H1 (cell line): ENCODE data around the gene ITGA6. TPM values are rescaled to one million over a fixed set of nuclear protein-coding genes. Genes with fewer than 3 reads are reported as not detected.

Experiments used
- CTCF ChIA-PET: fragments of 300-600 bp; sonication (Branson Sonifier 250); formaldehyde crosslinking; loops from one replicate; lab custom pipeline; 2021; ENCODE audit not compliant: partially characterized antibody; lab: Charles Lee
- POLR2A ChIA-PET: fragments of 300-600 bp; sonication (Branson Sonifier 250); formaldehyde crosslinking; loops from one replicate; lab custom pipeline; 2021; ENCODE audit warnings: inconsistent platforms; ENCODE audit not compliant: partially characterized antibody; lab: Charles Lee
- DNase-seq, 2 experiments: peaks; one replicate each; pipeline versions ENCODE4 v3.0.0 to v3.0.0-alpha.2; 2010 to 2022; ENCODE audit warnings: low spot score in 2 of 2, low read depth in 1 of 2, mixed read lengths in 1 of 2
- FAIRE-seq: peaks from 2 replicates; lab custom pipeline; 2011; peaks lifted over from hg19 to GRCh38; lab: Jason Lieb, UNC
- H2AFZ ChIP-seq: 2 replicates; pipeline ENCODE4 v1.8.1; 2012; ENCODE audit warnings: low read length, inconsistent platforms
- H2AK5ac ChIP-seq: 2 replicates; pipeline ENCODE4 v1.6.1; 2013; ENCODE audit warnings: low read depth, low read length
- H2BK120ac ChIP-seq: replicated peaks from 2 replicates; pipeline ENCODE3; 2013; ENCODE audit warnings: low read depth, low read length, inconsistent platforms
- H2BK12ac ChIP-seq: 2 replicates; pipeline ENCODE4 v1.6.1; 2013; ENCODE audit warnings: low read depth, low read length
- H2BK15ac ChIP-seq: 2 replicates; pipeline ENCODE4 v1.6.1; 2013; ENCODE audit warnings: low read length
- H2BK20ac ChIP-seq: 2 replicates; pipeline ENCODE4 v1.6.1; 2013; ENCODE audit warnings: low read length
- H2BK5ac ChIP-seq: 2 replicates; pipeline ENCODE4 v1.6.1; 2013; ENCODE audit warnings: low read depth, low read length
- H3K14ac ChIP-seq: 2 replicates; pipeline ENCODE4 v1.6.1; 2013; ENCODE audit warnings: inconsistent platforms; ENCODE audit not compliant: insufficient read length
- H3K18ac ChIP-seq: 2 replicates; pipeline ENCODE4 v1.6.1; 2013; ENCODE audit warnings: low read length; ENCODE audit errors: extremely low read depth
- H3K23ac ChIP-seq: 2 replicates; pipeline ENCODE4 v1.6.1; 2013; ENCODE audit warnings: inconsistent platforms; ENCODE audit not compliant: insufficient read length
- H3K23me2 ChIP-seq: 2 replicates; pipeline ENCODE4 v1.6.1; 2013; ENCODE audit warnings: low read depth, low read length
- H3K27ac ChIP-seq: 2 replicates; pipeline ENCODE4 v1.6.1; 2011; ENCODE audit warnings: low read depth, low read length, inconsistent platforms
- H3K27me3 ChIP-seq, 4 experiments: replicated peaks in 1 of 4; 1 replicate in 1 of 4; 2 replicates in 3 of 4; pipeline versions ENCODE4 v1.6.1 to v1.8.1; 2011 to 2013; ENCODE audit warnings: low read length in 3 of 4, mild to moderate bottlenecking in 3 of 4, inconsistent platforms in 2 of 4, mixed read lengths in 2 of 4, moderate library complexity in 1 of 4; ENCODE audit not compliant: control insufficient read depth in 3 of 4, insufficient read depth in 3 of 4; ENCODE audit errors: extremely low read depth in 1 of 4
- H3K36me3 ChIP-seq, 4 experiments: 2 replicates each; pipeline versions ENCODE4 v1.6.1 to v1.8.1; 2011 to 2013; ENCODE audit warnings: mild to moderate bottlenecking in 4 of 4, low read length in 3 of 4, moderate library complexity in 2 of 4, control low read depth in 1 of 4, inconsistent platforms in 1 of 4; ENCODE audit not compliant: insufficient read depth in 4 of 4, control insufficient read depth in 2 of 4
- H3K4ac ChIP-seq: replicated peaks from 2 replicates; pipeline ENCODE3; 2013; ENCODE audit warnings: low read length, low read depth, mixed read lengths, inconsistent platforms; ENCODE audit not compliant: insufficient read length
- H3K4me1 ChIP-seq, 4 experiments: replicated peaks in 1 of 4; 1 replicate in 1 of 4; 2 replicates in 3 of 4; pipeline versions ENCODE4 v1.6.1 to v1.8.1; 2011 to 2013; ENCODE audit warnings: low read length in 3 of 4, inconsistent platforms in 2 of 4, mixed read lengths in 1 of 4; ENCODE audit not compliant: insufficient read depth in 4 of 4, control insufficient read depth in 3 of 4
- H3K4me2 ChIP-seq, 2 experiments: 2 replicates each; pipeline versions ENCODE4 v1.6.1 to v1.8.1; 2011 to 2013; ENCODE audit warnings: low read depth in 2 of 2, low read length in 2 of 2, control low read depth in 1 of 2, inconsistent platforms in 1 of 2, mild to moderate bottlenecking in 1 of 2; ENCODE audit not compliant: insufficient read depth in 1 of 2
- H3K4me3 ChIP-seq, 4 experiments: fragments of 200-600, 300-600 bp in 1 of 4; sonication (generic), shearing (Covaris generic), sonication (Bioruptor Twin) in 1 of 4; 2 replicates each; pipeline versions ENCODE4 v1.5.1 to v1.8.1; 2011 to 2016; ENCODE audit warnings: low read length in 4 of 4, low read depth in 3 of 4, control low read depth in 2 of 4, inconsistent platforms in 2 of 4, mild to moderate bottlenecking in 2 of 4, mixed read lengths in 1 of 4, moderate library complexity in 1 of 4; ENCODE audit not compliant: insufficient read depth in 2 of 4; ENCODE audit errors: extremely low read depth in 1 of 4
- H3K56ac ChIP-seq: replicated peaks from 2 replicates; pipeline ENCODE3; 2013; ENCODE audit warnings: low read depth, mild to moderate bottlenecking, mixed read lengths, low read length, inconsistent platforms; ENCODE audit not compliant: insufficient read length
- H3K79me1 ChIP-seq: 2 replicates; pipeline ENCODE4 v1.6.1; 2013; ENCODE audit warnings: low read depth, low read length, control low read depth
- H3K79me2 ChIP-seq, 2 experiments: 2 replicates each; pipeline versions ENCODE4 v1.6.1 to v1.8.1; 2012 to 2013; ENCODE audit warnings: low read length in 2 of 2, mild to moderate bottlenecking in 2 of 2, inconsistent platforms in 1 of 2; ENCODE audit not compliant: insufficient read depth in 2 of 2, control insufficient read depth in 1 of 2
- H3K9ac ChIP-seq, 4 experiments: replicated peaks in 1 of 4; 1 replicate in 1 of 4; 2 replicates in 3 of 4; pipeline versions ENCODE4 v1.6.1 to v1.8.1; 2011 to 2013; ENCODE audit warnings: low read depth in 3 of 4, low read length in 3 of 4, control low read depth in 2 of 4, mild to moderate bottlenecking in 2 of 4, moderate library complexity in 2 of 4, inconsistent platforms in 1 of 4; ENCODE audit errors: extremely low read depth in 1 of 4
- H3K9me3 ChIP-seq, 2 experiments: 2 replicates each; pipeline versions ENCODE4 v1.6.1 to v1.8.1; 2012 to 2013; ENCODE audit warnings: mild to moderate bottlenecking in 2 of 2, moderate library complexity in 2 of 2, control low read depth in 1 of 2, inconsistent platforms in 1 of 2, low read depth in 1 of 2, low read length in 1 of 2, mixed read lengths in 1 of 2; ENCODE audit not compliant: insufficient read depth in 2 of 2
- H4K20me1 ChIP-seq, 2 experiments: replicated peaks in 1 of 2; 2 replicates each; pipeline versions ENCODE3 to v1.8.1; 2011 to 2013; ENCODE audit warnings: inconsistent platforms in 2 of 2, low read length in 2 of 2, mild to moderate bottlenecking in 1 of 2; ENCODE audit not compliant: insufficient read depth in 2 of 2, control insufficient read depth in 1 of 2
- H4K5ac ChIP-seq: 2 replicates; pipeline ENCODE4 v1.6.1; 2013; ENCODE audit warnings: low read length, low read depth, mixed read lengths, inconsistent platforms; ENCODE audit not compliant: insufficient read length
- H4K8ac ChIP-seq: 2 replicates; pipeline ENCODE4 v1.8.0; 2013; ENCODE audit warnings: mild to moderate bottlenecking, moderate library complexity, low read length, inconsistent platforms; ENCODE audit not compliant: insufficient read depth; ENCODE audit errors: extremely low read depth
- H4K91ac ChIP-seq: replicated peaks from 2 replicates; pipeline ENCODE3; 2013; ENCODE audit warnings: low read length, mixed read lengths, inconsistent platforms; ENCODE audit not compliant: insufficient read length
- ASH2L ChIP-seq: fragments of 200-600, 300-600 bp; sonication (generic); IDR thresholded peaks from one replicate; pipeline ENCODE4 v1.7.1; 2017; ENCODE audit warnings: low read length
- CBX5 ChIP-seq: fragments of 300-800, 300-1000 bp; sonication (generic); IDR thresholded peaks from 2 replicates; pipeline ENCODE4 v1.7.1; 2016; ENCODE audit warnings: antibody characterized with exemption, low read length, low read depth
- CHD2 ChIP-seq: IDR thresholded peaks from 2 replicates; pipeline ENCODE4 v1.6.1; 2012; ENCODE audit warnings: low read length, improper control_type of control experiment
- CTBP2 ChIP-seq: IDR thresholded peaks from 2 replicates; pipeline ENCODE4 v1.7.0; 2011; ENCODE audit warnings: borderline replicate concordance, mild to moderate bottlenecking, moderate library complexity, mixed read lengths, low read length; ENCODE audit not compliant: insufficient read depth, insufficient read length
- E2F6 ChIP-seq: IDR thresholded peaks from 2 replicates; pipeline ENCODE4 v1.6.1; 2012; ENCODE audit warnings: inconsistent platforms
- JUN ChIP-seq: IDR thresholded peaks from 2 replicates; pipeline ENCODE4 v1.6.1; 2011; ENCODE audit warnings: low read depth, mild to moderate bottlenecking, improper control_type of control experiment, low read length
- KDM4A ChIP-seq: IDR thresholded peaks from one replicate; pipeline ENCODE4 v1.7.1; 2012; ENCODE audit warnings: low read depth, mild to moderate bottlenecking, moderate library complexity, low read length, inconsistent platforms; ENCODE audit not compliant: severe bottlenecking
- RAD21 ChIP-seq, 2 experiments: IDR thresholded peaks in 1 of 2; conservative IDR thresholded peaks in 1 of 2; 2 replicates each; pipeline ENCODE4 v1.6.1; 2011; ENCODE audit warnings: low read depth in 2 of 2, low read length in 2 of 2, improper control_type of control experiment in 1 of 2, inconsistent platforms in 1 of 2, mild to moderate bottlenecking in 1 of 2, moderate library complexity in 1 of 2
- SIRT6 ChIP-seq: IDR thresholded peaks from one replicate; pipeline ENCODE4 v1.7.1; 2012; ENCODE audit warnings: low read length, inconsistent platforms
- TAF1 ChIP-seq: IDR thresholded peaks from 2 replicates; pipeline ENCODE4 v1.6.1; 2011; ENCODE audit warnings: mild to moderate bottlenecking, low read depth, low read length
- TCF12 ChIP-seq: IDR thresholded peaks from 2 replicates; pipeline ENCODE4 v1.6.1; 2011; ENCODE audit warnings: low read depth, mild to moderate bottlenecking, low read length
- USF2 ChIP-seq: IDR thresholded peaks from 2 replicates; pipeline ENCODE4 v1.6.1; 2011; ENCODE audit warnings: low read length, improper control_type of control experiment
- WGBS, 2 experiments: shearing (Covaris generic) in 1 of 2; methylation state at CpG; one replicate each; pipeline versions ENCODE4 v1.1.6 to v1.1.7; 2013 to 2015; ENCODE audit warnings: low lambda C conversion rate in 2 of 2, mixed read lengths in 2 of 2, inconsistent platforms in 1 of 2, low coverage in 1 of 2, missing lambda C conversion rate in 1 of 2; ENCODE audit not compliant: insufficient replicate concordance in 2 of 2, insufficient coverage in 1 of 2, insufficient read length in 1 of 2; ENCODE audit errors: extremely low coverage in 1 of 2, missing lambda C conversion rate in 1 of 2; 5-methylcytosine and 5-hydroxymethylcytosine counted together
- polyA plus RNA-seq, 7 experiments: library from polyadenylated mRNA; depleted of rRNA in 3 of 7; stranded (reverse) in 5 of 7; unstranded in 2 of 7; fragments of >200 nt in 5 of 7; fragments of 200-250 nt in 2 of 7; gene quantifications; 1 replicate in 5 of 7; 2 replicates in 1 of 7; 4 replicates in 1 of 7; pipeline versions ENCODE4 v1.2.1 to v1.2.3, GENCODE V29; 2011 to 2013; ENCODE audit warnings: missing spikeins in 2 of 7, mixed read lengths in 2 of 7
- total RNA-seq: library from RNA; stranded (reverse); fragmentation: NEBNext Ultra II Directional; extraction: Animal tissue kit (Norgen Biotek cat#: 25700); gene quantifications from 2 replicates; pipeline ENCODE4 v1.2.1, GENCODE V29; 2021

Gene ITGA6
- total and polyA plus RNA-seq, 2 of the 8 experiments (the other 6 are each of a cell fraction or from before 2014, with no cell fraction given): 26.9 to 118 TPM

DNA sequence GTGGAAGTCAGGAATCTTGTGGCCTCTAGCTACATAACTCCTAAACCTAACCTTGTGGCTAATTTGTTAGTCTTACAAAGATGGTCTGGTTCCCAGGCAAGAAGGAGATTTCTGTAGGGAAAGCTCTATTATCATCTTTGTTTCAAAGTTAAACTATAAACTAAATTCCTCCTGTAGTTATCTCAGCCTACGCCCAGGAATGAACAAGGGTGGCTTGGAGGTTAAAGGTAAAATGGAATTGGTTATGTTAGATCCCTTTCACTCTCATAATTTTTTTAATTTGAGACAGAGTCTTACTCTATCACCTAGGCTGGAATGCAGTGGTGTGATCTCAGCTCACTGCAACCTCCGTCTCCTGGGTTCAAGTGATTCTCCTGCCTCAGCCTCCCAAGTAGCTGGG is 103.9 kb downstream of the ITGA6 start:
- no peak for TF ChIP-seq JUN
- TF ChIP-seq E2F6: no peak
- no peak for TF ChIP-seq TAF1
- TF ChIP-seq RAD21 (IDR thresholded peaks at IDR 0.05 in 1 of 2, conservative IDR thresholded peaks at IDR 0.05 in 1 of 2; ENCODE audit: low read depth in 2 of 2, low read length in 2 of 2): no peak
- TF ChIP-seq CHD2: no peak
- TF ChIP-seq TCF12: no peak
- TF ChIP-seq CBX5: no peak
- no peak for TF ChIP-seq USF2
- TF ChIP-seq KDM4A: no peak
- no peak for TF ChIP-seq CTBP2
- TF ChIP-seq ASH2L: no peak
- TF ChIP-seq SIRT6: no peak
- H3K23me2 ChIP-seq: peaks cover 2% of the 10 kb centered on the region; the same call in 1 of the 2 replicates
- H3K14ac ChIP-seq: no peak overlapping the region
- no peaks in the 10 kb centered on the region for H4K20me1 ChIP-seq
- H3K18ac ChIP-seq: no peak overlapping the region
- CTCF ChIA-PET: interaction anchor here (0.6 to 0.9 kb wide), 3 partner anchors 23 to 48 kb away, joined by 3 read pairs; no protein-coding TSS in a partner anchor
- H3K4me1 ChIP-seq: peaks cover 0 to 14% (median 11%) of the 10 kb centered on the region in 4 experiments; a peak in 5 of 7 replicates
- no peak overlapping the region for H3K4ac ChIP-seq
- peaks cover 15 to 16% of the 10 kb centered on the region in 2 experiments for H3K9me3 ChIP-seq
- no peaks in the 10 kb centered on the region for H3K79me2 ChIP-seq
- POLR2A ChIA-PET: interaction anchor here (1.3 kb wide), 1 partner anchor 16 kb away, joined by 3 read pairs; no protein-coding TSS in a partner anchor
- H2BK120ac ChIP-seq: no peak overlapping the region
- no peak overlapping the region for H2AK5ac ChIP-seq
- H2AFZ ChIP-seq: no peak overlapping the region
- H4K5ac ChIP-seq: no peak overlapping the region
- H2BK5ac ChIP-seq: no peak overlapping the region
- 94% methylated on average over 2 of the region's 2 CpGs; no CpG with 5 or more reads in 1 of the 2 experiments for WGBS, 2 experiments
- H3K4me3 ChIP-seq: no peak overlapping the region
- peaks cover 0 to 18% (median 1%) of the 10 kb centered on the region in 4 experiments; a peak in 2 of 8 replicates for H3K36me3 ChIP-seq
- no peak overlapping the region for H3K4me2 ChIP-seq
- H2BK12ac ChIP-seq: no peak overlapping the region
- H3K79me1 ChIP-seq: no peaks in the 10 kb centered on the region
- H4K91ac ChIP-seq: no peak overlapping the region
- DNase-seq (no peak), FAIRE-seq (no peak)
- no peak overlapping the region for H2BK20ac ChIP-seq
- no peak overlapping the region for H3K9ac ChIP-seq
- H2BK15ac ChIP-seq: no peak overlapping the region
- H3K56ac ChIP-seq: no peak overlapping the region
- no peaks in the 10 kb centered on the region for H3K27me3 ChIP-seq
- H4K8ac ChIP-seq: no peak overlapping the region
- no peak overlapping the region for H3K23ac ChIP-seq
- no peak overlapping the region; the same call in 1 of the 2 replicates for H3K27ac ChIP-seq
